Skeletal muscle tissue (tissue), 4 donors: ENCODE results near the gene RAC2. TPM values are rescaled to one million over a fixed set of nuclear protein-coding genes. Genes with fewer than 3 reads are reported as not detected.

Source experiments
- H3K27ac ChIP-seq: one replicate; pipeline ENCODE4 v1.7.0; 2013; ENCODE audit warnings: mild to moderate bottlenecking, low read depth, low read length, inconsistent platforms
- H3K27me3 ChIP-seq, 3 donors: one replicate each; pipeline ENCODE4 v1.7.0; 2013; ENCODE audit warnings: low read length in 3 of 3; ENCODE audit not compliant: control insufficient read depth in 3 of 3, insufficient read depth in 3 of 3
- H3K36me3 ChIP-seq, 3 donors: one replicate each; pipeline ENCODE4 v1.7.0; 2013; ENCODE audit warnings: low read length in 3 of 3; ENCODE audit not compliant: control insufficient read depth in 3 of 3, insufficient read depth in 3 of 3
- H3K4me1 ChIP-seq, 3 donors: one replicate each; pipeline ENCODE4 v1.7.0; 2013; ENCODE audit warnings: low read length in 3 of 3, mild to moderate bottlenecking in 3 of 3; ENCODE audit not compliant: control insufficient read depth in 3 of 3, insufficient read depth in 3 of 3
- H3K4me3 ChIP-seq, 3 donors: one replicate each; pipeline ENCODE4 v1.7.0; 2013; ENCODE audit warnings: low read length in 3 of 3
- H3K9ac ChIP-seq, 3 donors: one replicate each; pipeline ENCODE4 v1.7.0; 2013; ENCODE audit warnings: low read length in 3 of 3, mild to moderate bottlenecking in 3 of 3, moderate library complexity in 2 of 3, low read depth in 1 of 3
- H3K9me3 ChIP-seq, 3 donors: one replicate each; pipeline ENCODE4 v1.7.0; 2013; ENCODE audit warnings: low read length in 3 of 3; ENCODE audit not compliant: control insufficient read depth in 3 of 3
- total RNA-seq: library from RNA; depleted of rRNA; stranded (reverse); fragments of >200 nt; gene quantifications from one replicate; pipeline ENCODE4 v1.2.3, GENCODE V29; 2014
- donor health status: Osteomylitis.

RAC2 gene
- total RNA-seq, 1 donor from 2014 or later, result 0.52 TPM

GRCh38 chr22:37248251-37248650 lies 4.2 kb upstream of the RAC2 start:
- Histone ChIP-seq H3K4me1 (no peaks in the 10 kb centered on the region), H3K36me3 (no peaks in the 10 kb centered on the region), H3K9ac (no peak overlapping the region), H3K9me3 (no peaks in the 10 kb centered on the region), H3K27ac (no peak overlapping the region), H3K27me3 (peaks cover 9 to 39% (median 27%) of the 10 kb centered on the region in 3 donors), H3K4me3 (no peak overlapping the region)

DNA sequence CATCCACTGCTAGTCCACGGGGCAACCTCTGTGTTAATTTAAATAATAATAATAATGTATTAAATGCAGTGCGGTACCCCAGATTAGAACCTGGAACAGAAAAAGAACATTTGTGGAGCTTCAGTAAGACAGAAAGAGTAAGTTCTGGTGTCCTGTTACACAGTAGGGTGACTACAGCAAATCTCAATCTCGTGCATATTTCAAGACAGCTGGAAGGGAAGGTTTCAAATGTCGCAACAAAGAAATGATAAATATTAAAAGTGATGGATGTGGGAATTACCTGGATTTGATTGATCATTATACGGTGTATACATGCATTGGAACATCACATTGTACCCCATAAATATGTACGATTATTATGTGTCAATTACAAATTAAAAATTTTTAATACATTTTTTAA lies 1.7 kb upstream of the RAC2 start:
- no peak overlapping the region for H3K9ac ChIP-seq
- no peaks in the 10 kb centered on the region for H3K36me3 ChIP-seq
- no peak overlapping the region for H3K27ac ChIP-seq
- no peak overlapping the region for H3K4me3 ChIP-seq
- H3K4me1 ChIP-seq, result no peaks in the 10 kb centered on the region
- peaks cover 25 to 56% (median 44%) of the 10 kb centered on the region in 3 donors for H3K27me3 ChIP-seq
- H3K9me3 ChIP-seq, result no peaks in the 10 kb centered on the region

GRCh38 chr22:37244922-37245722 lies 1.1 kb upstream of the RAC2 start:
- Histone ChIP-seq H3K9ac (no peak overlapping the region), H3K36me3 (no peaks in the 10 kb centered on the region), H3K27me3 (peaks cover 31 to 58% (median 49%) of the 10 kb centered on the region in 3 donors), H3K9me3 (no peaks in the 10 kb centered on the region), H3K4me3 (no peak overlapping the region), H3K27ac (no peak overlapping the region), H3K4me1 (no peaks in the 10 kb centered on the region)

- Histone ChIP-seq H3K27me3 (peaks cover 40 to 68% (median 60%) of the 10 kb centered on the region in 3 donors), H3K4me1 (no peaks in the 10 kb centered on the region), H3K9me3 (no peaks in the 10 kb centered on the region), H3K9ac (peak overlapping the region in 1 of 3 donors; percentile 38), H3K4me3 (peak overlapping the region in 1 of 3 donors; percentile 40), H3K27ac (no peak overlapping the region), H3K36me3 (no peaks in the 10 kb centered on the region)
Observed at GRCh38 chr22:37243402-37244113, 511 bp downstream of the RAC2 start.

GRCh38 chr22:37242395-37242918 lies 1.6 kb downstream of the RAC2 start:
- Histone ChIP-seq H3K9ac (peak overlapping the region in 1 of 3 donors; percentile 6), H3K27ac (no peak overlapping the region), H3K9me3 (no peaks in the 10 kb centered on the region), H3K4me1 (no peaks in the 10 kb centered on the region), H3K36me3 (no peaks in the 10 kb centered on the region), H3K27me3 (peaks cover 44 to 71% (median 66%) of the 10 kb centered on the region in 3 donors), H3K4me3 (no peak overlapping the region)

DNA sequence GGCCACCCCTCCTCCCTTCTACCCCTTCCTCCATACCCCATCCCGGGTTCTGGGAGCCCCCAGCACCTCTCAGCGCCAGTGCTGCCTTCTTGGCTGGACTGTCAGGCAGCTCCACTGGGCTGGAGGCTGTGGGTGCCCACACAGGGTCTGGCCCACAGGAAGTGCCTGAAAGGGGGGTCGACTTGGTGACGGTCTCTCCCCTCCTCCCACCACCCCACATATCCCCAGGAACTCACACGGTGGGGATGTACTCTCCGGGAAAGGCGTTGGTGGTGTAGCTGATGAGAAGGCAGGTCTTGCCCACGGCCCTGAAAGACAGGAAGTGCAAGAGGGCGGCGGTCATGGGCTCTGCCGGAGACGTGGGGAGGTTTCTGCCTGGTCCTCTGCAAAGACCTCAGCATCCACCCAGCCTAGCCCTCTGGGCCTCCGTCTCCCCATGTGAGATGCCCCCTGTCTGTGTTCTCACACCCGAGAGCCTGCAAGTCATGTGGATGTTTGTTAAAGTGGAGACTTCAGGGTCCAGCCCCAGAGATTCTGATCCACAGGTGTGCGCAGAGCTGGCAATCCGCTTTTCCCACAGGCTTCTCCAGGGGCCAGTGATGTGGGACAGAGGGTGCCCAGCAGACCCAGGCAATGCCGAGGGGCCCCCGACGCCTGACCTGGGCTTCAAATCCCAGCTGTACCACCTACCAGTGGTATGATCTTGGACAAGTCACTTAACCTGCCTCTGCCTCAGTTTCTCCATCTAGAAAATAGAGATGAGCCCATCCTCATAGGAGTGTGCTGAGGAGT lies 2.5 kb downstream of the RAC2 start:
- Histone ChIP-seq H3K4me1 (no peaks in the 10 kb centered on the region), H3K4me3 (no peak overlapping the region), H3K36me3 (no peaks in the 10 kb centered on the region), H3K9ac (no peak overlapping the region), H3K9me3 (no peaks in the 10 kb centered on the region), H3K27ac (no peak overlapping the region), H3K27me3 (peaks cover 46 to 73% (median 70%) of the 10 kb centered on the region in 3 donors)

- Histone ChIP-seq H3K27ac (no peak overlapping the region), H3K36me3 (no peaks in the 10 kb centered on the region), H3K27me3 (peaks cover 51 to 79% (median 76%) of the 10 kb centered on the region in 3 donors), H3K9me3 (no peaks in the 10 kb centered on the region), H3K4me1 (no peaks in the 10 kb centered on the region), H3K9ac (no peak overlapping the region), H3K4me3 (no peak overlapping the region)
Observed at GRCh38 chr22:37240941-37241320, 3.1 kb downstream of the RAC2 start.

DNA sequence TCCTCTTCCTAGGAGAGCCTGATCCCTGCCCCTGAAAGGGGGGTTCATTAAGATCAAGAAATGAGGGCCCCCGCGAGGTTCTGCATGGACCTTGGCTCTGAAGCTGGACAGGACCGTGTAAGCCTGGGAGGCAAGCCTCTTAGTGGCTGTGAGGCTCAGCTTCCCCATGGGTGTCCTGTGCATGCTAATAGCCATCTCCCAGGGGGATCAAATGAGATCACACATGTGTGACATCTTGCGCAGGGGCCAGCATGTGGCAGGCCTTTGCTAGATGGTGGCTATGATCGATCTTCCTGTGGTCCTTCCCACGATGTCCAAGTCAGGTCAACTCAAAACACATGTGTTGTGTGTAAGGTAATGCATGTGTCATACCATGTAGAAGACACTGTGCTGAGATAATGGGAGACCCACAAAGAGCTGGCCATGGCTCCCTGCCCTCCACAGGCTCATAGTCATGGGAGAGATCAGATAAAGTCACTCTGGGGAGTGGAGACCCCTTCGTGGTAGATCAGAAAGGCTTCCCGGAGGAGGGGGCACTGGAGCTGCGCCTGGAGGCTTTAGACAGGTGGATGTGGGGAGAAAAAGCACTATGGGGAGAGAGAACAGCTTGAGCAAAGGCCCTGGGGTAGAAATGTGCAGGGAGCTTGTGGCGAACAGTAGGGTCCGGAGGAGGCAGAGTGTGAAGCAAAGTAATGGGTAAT lies 3.7 kb downstream of the RAC2 start:
- no peaks in the 10 kb centered on the region for H3K4me1 ChIP-seq
- H3K36me3 ChIP-seq, result no peaks in the 10 kb centered on the region
- H3K27ac ChIP-seq, result no peak overlapping the region
- H3K9ac ChIP-seq, result no peak overlapping the region
- H3K9me3 ChIP-seq, result no peaks in the 10 kb centered on the region
- no peak overlapping the region for H3K4me3 ChIP-seq
- H3K27me3 ChIP-seq, result peaks cover 53 to 83% (median 79%) of the 10 kb centered on the region in 3 donors
